Measurements from ENCODE around the gene TAS2R31.

TAS2R31 gene

GRCh38 chr12:10994307-10994706 lies 36.9 kb downstream of the TAS2R31 start:
- no peak for DNase-seq

- no peak for DNase-seq
Observed at GRCh38 chr12:10989107-10989506, 42.1 kb downstream of the TAS2R31 start.

GRCh38 chr12:10986812-10987211 lies 44.4 kb downstream of the TAS2R31 start, which contains the start of gene TAS2R50:
Gene TAS2R50 (minus strand): TSS chr12:10986912. CDS start chr12:10986860, 52 bp downstream.
- DNase-seq: no peak

- DNase-seq: no peak
Observed at GRCh38 chr12:10982244-10982643, 49.0 kb downstream of the TAS2R31 start.
